GM10266 (cell line): Measurements from ENCODE around the gene TCEANC.
"Not testable (repeated sequence)": the region's sequence is repeated elsewhere in the genome, so short reads cannot be mapped to it uniquely, and the experiment has no call there.

ENCODE experiments used
- DNase-seq: peaks from one replicate; pipeline ENCODE4 v3.0.0; 2012; ENCODE audit errors: extremely low spot score
- TF ChIP-seq, protein P1 (sequence below): IDR thresholded peaks from 2 replicates; pipeline ENCODE4 v1.5.1; 2012; ENCODE audit warnings: mild to moderate bottlenecking, low read depth; ENCODE audit not compliant: control insufficient read depth, insufficient read depth; ENCODE audit errors: missing control alignments

TCEANC gene

DNA sequence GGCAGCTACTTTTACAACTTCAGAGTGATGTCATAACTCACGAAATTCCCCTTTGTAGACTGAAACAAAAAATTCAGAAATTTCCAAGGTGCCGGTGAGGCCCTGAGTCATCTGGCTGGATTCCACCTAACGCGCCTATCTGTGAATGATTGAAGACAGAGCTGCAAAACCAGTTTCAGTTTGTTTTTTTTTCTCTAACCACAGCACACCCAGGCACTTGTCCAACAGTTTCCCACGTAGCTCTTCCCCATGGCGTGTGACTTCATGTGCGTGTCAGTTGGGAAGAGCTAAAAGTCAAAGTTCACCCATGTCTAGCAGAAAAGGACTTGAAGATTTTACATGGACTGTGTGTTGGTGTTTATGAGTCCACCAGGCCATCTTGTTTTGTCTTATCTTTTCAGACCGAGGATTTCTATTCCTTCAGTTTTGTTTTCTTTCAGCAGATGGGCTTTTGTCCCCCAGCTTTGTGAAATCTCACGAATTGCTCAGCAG lies 16.4 kb downstream of the TCEANC start:
- DNase-seq = no peak
- TF ChIP-seq, protein P1, sequence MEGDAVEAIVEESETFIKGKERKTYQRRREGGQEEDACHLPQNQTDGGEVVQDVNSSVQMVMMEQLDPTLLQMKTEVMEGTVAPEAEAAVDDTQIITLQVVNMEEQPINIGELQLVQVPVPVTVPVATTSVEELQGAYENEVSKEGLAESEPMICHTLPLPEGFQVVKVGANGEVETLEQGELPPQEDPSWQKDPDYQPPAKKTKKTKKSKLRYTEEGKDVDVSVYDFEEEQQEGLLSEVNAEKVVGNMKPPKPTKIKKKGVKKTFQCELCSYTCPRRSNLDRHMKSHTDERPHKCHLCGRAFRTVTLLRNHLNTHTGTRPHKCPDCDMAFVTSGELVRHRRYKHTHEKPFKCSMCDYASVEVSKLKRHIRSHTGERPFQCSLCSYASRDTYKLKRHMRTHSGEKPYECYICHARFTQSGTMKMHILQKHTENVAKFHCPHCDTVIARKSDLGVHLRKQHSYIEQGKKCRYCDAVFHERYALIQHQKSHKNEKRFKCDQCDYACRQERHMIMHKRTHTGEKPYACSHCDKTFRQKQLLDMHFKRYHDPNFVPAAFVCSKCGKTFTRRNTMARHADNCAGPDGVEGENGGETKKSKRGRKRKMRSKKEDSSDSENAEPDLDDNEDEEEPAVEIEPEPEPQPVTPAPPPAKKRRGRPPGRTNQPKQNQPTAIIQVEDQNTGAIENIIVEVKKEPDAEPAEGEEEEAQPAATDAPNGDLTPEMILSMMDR = no peak

DNA sequence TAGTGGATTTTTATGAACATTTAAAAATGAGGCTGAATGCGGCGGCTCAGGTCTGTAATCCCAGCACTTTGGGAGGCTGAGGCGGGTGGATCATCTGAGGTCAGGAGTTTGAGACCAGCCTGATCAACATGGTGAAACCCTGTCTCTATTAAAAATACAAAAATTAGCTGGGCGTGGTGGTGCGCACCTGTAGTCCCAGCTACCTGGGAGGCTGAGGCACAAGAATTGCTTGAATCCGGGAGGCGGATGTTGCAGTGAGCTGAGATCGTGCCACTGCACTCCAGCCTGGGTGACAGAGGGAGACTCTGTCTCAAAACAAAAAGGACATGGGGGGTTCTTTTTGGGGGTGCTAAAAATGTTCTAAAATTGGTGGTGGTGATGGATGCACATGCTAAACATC lies 16.8 kb downstream of the TCEANC start:
- DNase-seq = not testable (repeated sequence)

DNA sequence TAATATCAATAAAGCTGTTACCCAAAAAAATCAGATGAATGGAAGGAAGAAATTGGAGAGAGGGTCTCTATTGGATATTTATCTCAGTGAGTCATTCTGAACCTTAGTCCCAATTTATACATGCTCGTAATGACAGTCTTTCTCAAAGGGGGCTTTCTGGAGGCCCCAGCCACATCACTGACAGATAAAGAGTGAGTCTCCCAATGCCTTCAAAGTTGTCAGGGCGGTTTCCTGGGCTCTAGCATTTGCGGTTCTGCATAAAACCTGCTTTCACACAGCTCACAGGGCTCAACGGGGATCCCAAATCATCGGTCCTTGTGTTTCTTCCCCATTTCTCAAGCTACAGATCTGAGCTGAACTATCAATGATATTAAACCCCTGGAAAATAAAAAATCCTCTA lies 17.3 kb downstream of the TCEANC start:
- TF ChIP-seq, protein P1 = no peak
- no peak for DNase-seq

DNA sequence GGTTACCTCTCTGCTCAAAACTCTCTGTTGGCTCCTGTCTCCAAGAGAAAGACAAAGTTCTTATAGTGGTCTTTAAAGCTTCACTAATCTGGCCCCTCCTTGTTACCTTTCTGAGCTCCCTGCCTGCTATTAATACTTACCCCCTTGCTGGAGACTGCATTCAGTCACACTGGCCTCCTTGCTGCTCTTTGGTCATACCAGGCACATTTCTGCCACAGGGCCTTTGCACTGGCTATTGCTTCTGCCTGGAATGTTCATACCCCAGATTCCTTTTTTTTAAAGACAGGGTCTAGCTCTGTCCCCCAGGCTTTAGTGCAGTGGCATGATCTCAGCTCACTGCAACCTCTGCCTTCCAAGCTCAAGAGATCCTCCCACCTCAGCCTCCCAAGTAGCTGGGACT lies 20.1 kb downstream of the TCEANC start:
- TF ChIP-seq, protein P1 = no peak

DNA sequence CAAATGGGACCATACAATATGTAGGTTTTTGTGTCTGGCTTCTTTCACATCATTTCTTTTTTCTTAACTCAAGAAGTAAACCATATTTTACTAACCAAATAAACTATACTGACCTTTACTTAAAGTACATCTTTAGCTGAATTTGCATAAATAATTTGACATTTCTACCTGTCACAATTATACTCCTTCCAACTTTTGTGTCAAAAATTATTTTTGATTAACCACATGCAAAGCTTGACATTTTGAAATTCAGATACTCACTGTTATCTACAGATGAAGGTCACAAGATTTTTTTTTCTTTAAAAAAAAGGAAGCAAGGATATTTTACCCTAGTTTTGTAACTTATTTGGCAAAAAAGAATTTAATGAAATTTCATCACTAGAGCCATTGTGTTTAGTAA lies 23.9 kb downstream of the TCEANC start:
- TF ChIP-seq, protein P1 = no peak

More for the DNA sequence above, 20.1 kb downstream of the TCEANC start:
- no peak for DNase-seq

DNA sequence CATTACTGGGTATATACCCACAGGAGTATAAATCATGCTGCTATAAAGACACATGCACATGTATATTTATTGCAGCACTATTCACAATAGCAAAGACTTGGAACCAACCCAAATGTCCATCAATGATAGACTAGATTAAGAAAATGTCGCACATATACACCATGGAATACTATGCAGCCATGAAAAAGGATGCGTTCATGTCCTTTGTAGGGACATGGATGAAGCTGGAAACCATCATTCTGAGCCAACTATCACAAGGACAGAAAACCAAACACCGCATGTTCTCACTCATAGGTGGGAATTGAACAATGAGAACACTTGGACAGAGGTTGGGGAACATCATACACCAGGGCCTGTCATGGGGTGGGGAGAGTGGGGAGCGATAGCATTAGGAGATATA lies 26.8 kb downstream of the TCEANC start:
- not testable (repeated sequence) for DNase-seq

More for the DNA sequence above, 23.9 kb downstream of the TCEANC start:
- no peak for DNase-seq

DNA sequence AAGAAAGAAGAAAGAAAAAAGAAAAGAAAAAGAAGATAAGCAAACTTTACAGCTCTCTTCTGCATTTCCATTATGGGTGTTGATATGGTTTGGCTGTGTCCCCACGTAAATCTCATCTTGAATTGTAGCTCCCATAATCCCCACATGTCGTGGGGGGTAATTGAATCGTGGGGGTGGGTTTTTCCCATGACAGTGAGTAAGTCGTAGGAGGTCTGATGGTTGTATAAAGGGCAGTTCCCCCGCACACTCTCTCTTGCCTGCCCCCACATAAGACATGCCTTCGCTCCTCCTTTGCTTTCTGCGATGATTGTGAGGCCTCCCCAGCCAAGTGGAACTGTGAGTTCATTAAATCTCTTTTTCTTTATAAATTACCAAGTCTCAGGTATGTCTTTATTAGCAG lies 28.7 kb downstream of the TCEANC start:
- DNase-seq = no peak
- TF ChIP-seq, protein P1 = no peak

DNA sequence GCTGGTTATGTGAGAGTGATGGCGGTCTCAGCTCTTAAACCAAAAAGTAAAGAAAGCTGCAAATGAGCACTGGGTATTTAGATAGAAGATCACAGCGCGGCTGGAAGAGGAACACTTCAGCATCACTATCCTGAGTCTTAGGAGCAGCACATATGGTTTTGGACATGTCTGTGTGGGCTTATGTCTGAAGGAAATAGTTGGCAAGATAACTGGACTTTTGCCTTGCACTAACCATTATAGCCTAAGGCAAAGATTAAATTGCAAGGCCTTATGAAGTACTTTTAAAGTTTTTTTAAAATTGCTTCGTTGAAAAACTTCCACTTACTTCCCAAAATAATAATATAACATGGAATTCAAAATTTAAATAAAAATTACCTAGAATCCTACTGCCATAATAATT lies 31.4 kb downstream of the TCEANC start:
- no peak for DNase-seq
- TF ChIP-seq, protein P1 = no peak
